ENCODE data around the gene TTYH1.

The TTYH1 gene

DNA sequence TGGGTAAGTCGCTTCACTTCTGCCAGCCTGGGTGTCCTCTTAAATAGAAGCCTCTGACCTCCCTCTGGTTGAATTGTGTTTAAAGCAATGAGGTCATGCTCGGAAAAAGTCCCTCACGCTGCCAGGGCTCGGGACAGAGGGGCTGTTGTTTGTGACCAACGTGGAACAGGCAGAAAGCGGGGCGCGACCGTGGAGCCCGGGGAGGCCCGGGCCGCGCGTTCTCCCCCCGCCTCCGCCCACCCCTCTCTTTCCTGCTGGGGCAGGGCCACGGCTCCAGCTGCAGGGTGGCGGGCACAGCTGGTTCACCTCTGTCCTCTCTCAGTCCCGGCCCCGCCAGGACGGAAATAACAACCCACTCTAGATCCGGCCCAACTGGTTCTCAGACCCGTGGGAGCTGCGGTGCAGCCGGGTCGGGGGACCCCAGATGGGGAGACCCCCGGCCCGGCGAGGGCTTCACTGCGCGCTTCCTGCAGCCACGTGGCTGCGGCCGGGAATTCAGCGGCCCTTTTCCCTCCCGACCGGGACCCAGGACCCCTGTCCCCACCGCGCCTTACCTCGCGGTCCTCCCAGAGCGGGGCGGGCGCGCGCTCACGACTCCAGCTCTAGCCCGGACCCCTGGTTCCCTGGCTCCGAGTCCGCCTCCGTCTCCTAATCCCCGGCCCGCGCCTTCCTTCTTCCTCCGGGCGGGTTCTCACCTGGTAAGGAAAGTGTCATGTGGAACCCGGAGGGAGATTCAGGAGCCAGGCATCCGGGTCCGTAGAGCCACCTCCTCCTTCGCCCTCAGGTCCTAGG is 55.9 kb downstream of the TTYH1 start:
- TF ChIP-seq FOXM1 (IDR thresholded peaks at IDR 0.05; ENCODE audit: borderline replicate concordance, low read depth) (no peak), TCF12 (IDR thresholded peaks at IDR 0.05; ENCODE audit: low read depth) (no peak), USF1 (IDR thresholded peaks at IDR 0.05) (0 out of 2 replicates have a peak, but pooled peaks have one; percentile 2), TAF1 (IDR thresholded peaks at IDR 0.05; ENCODE audit: low read depth) (no peak), NFIC (IDR thresholded peaks at IDR 0.05) (no peak), CREB1 (IDR thresholded peaks at IDR 0.05; ENCODE audit: low read depth) (no peak), YY1 (IDR thresholded peaks at IDR 0.05; ENCODE audit: low read depth) (no peak), EP300 (IDR thresholded peaks at IDR 0.05; ENCODE audit: borderline replicate concordance) (no peak), CEBPB (IDR thresholded peaks at IDR 0.05) (no peak), RAD21 (IDR thresholded peaks at IDR 0.05; ENCODE audit: low read depth) (no peak), EGR1 (IDR thresholded peaks at IDR 0.05) (no peak), ZBTB7A (IDR thresholded peaks at IDR 0.05; ENCODE audit: low read depth) (no peak; the same call in 1 of the 2 replicates), MAX (IDR thresholded peaks at IDR 0.05) (peak; percentile 58; the same call in 1 of the 2 replicates), TEAD4 (IDR thresholded peaks at IDR 0.05) (no peak)
- TF ChIP-seq, protein P1, sequence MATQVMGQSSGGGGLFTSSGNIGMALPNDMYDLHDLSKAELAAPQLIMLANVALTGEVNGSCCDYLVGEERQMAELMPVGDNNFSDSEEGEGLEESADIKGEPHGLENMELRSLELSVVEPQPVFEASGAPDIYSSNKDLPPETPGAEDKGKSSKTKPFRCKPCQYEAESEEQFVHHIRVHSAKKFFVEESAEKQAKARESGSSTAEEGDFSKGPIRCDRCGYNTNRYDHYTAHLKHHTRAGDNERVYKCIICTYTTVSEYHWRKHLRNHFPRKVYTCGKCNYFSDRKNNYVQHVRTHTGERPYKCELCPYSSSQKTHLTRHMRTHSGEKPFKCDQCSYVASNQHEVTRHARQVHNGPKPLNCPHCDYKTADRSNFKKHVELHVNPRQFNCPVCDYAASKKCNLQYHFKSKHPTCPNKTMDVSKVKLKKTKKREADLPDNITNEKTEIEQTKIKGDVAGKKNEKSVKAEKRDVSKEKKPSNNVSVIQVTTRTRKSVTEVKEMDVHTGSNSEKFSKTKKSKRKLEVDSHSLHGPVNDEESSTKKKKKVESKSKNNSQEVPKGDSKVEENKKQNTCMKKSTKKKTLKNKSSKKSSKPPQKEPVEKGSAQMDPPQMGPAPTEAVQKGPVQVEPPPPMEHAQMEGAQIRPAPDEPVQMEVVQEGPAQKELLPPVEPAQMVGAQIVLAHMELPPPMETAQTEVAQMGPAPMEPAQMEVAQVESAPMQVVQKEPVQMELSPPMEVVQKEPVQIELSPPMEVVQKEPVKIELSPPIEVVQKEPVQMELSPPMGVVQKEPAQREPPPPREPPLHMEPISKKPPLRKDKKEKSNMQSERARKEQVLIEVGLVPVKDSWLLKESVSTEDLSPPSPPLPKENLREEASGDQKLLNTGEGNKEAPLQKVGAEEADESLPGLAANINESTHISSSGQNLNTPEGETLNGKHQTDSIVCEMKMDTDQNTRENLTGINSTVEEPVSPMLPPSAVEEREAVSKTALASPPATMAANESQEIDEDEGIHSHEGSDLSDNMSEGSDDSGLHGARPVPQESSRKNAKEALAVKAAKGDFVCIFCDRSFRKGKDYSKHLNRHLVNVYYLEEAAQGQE (IDR thresholded peaks at IDR 0.05; ENCODE audit: low read depth): no peak

- 0 out of 2 replicates have a peak, but pooled peaks have one; percentile 20 for TF ChIP-seq TEAD4 (IDR thresholded peaks at IDR 0.05)
- no peak for TF ChIP-seq EGR1 (IDR thresholded peaks at IDR 0.05)
These were observed 58.0 kb downstream of the TTYH1 start, which contains the start of gene CDC42EP5 for GRCh38 chr19:54473071-54473891. CDC42EP5 (minus strand) TSS chr19:54473296; CDS start chr19:54465547, 7,749 bp downstream.

- TF ChIP-seq CEBPB (IDR thresholded peaks at IDR 0.05) (no peak), USF1 (IDR thresholded peaks at IDR 0.05) (no peak), TCF12 (IDR thresholded peaks at IDR 0.05; ENCODE audit: low read depth) (no peak), TEAD4 (IDR thresholded peaks at IDR 0.05) (no peak), EGR1 (IDR thresholded peaks at IDR 0.05) (no peak), RAD21 (IDR thresholded peaks at IDR 0.05; ENCODE audit: low read depth) (no peak), FOXM1 (IDR thresholded peaks at IDR 0.05; ENCODE audit: borderline replicate concordance, low read depth) (no peak), EP300 (IDR thresholded peaks at IDR 0.05; ENCODE audit: borderline replicate concordance) (no peak), NFIC (IDR thresholded peaks at IDR 0.05) (no peak), YY1 (IDR thresholded peaks at IDR 0.05; ENCODE audit: low read depth) (no peak), CREB1 (IDR thresholded peaks at IDR 0.05; ENCODE audit: low read depth) (no peak), ZBTB7A (IDR thresholded peaks at IDR 0.05; ENCODE audit: low read depth) (no peak), MAX (IDR thresholded peaks at IDR 0.05) (no peak), TAF1 (IDR thresholded peaks at IDR 0.05; ENCODE audit: low read depth) (no peak)
- TF ChIP-seq, protein P1 (IDR thresholded peaks at IDR 0.05; ENCODE audit: low read depth): no peak
These were observed 58.7 kb downstream of the TTYH1 start for GRCh38 chr19:54473892-54474372.

GRCh38 chr19:54475706-54476105 is 60.4 kb downstream of the TTYH1 start:
- no peak for TF ChIP-seq RAD21 (IDR thresholded peaks at IDR 0.05; ENCODE audit: low read depth)
- TF ChIP-seq CEBPB (IDR thresholded peaks at IDR 0.05): no peak
- TF ChIP-seq USF1 (IDR thresholded peaks at IDR 0.05): no peak
- TF ChIP-seq, protein P1 (IDR thresholded peaks at IDR 0.05; ENCODE audit: low read depth): no peak
- TF ChIP-seq EGR1 (IDR thresholded peaks at IDR 0.05): no peak
- no peak for TF ChIP-seq MAX (IDR thresholded peaks at IDR 0.05)
- no peak for TF ChIP-seq ZBTB7A (IDR thresholded peaks at IDR 0.05; ENCODE audit: low read depth)
- no peak for TF ChIP-seq TAF1 (IDR thresholded peaks at IDR 0.05; ENCODE audit: low read depth)
- TF ChIP-seq NFIC (IDR thresholded peaks at IDR 0.05): no peak
- no peak for TF ChIP-seq TCF12 (IDR thresholded peaks at IDR 0.05; ENCODE audit: low read depth)
- TF ChIP-seq EP300 (IDR thresholded peaks at IDR 0.05; ENCODE audit: borderline replicate concordance): no peak
- no peak for TF ChIP-seq FOXM1 (IDR thresholded peaks at IDR 0.05; ENCODE audit: borderline replicate concordance, low read depth)
- no peak for TF ChIP-seq TEAD4 (IDR thresholded peaks at IDR 0.05)

All from Ishikawa (cell line).